NCI-H82 treated with DMSO at 0.1 percent for 48 hours (cell line): ENCODE data around the gene FBXO48.

Experiments
- DNase-seq: peaks from one replicate; lab custom pipeline; 2025; ENCODE audit not compliant: unreplicated experiment; lab: John Stamatoyannopoulos, UW

The FBXO48 gene

GRCh38 chr2:68414876-68415275, 52.2 kb downstream of the FBXO48 start:
- DNase-seq = no peak

GRCh38 chr2:68414452-68414851, 52.6 kb downstream of the FBXO48 start:
- DNase-seq = no peak

- no peak for DNase-seq
Observed at GRCh38 chr2:68413466-68413865, 53.6 kb downstream of the FBXO48 start.

- no peak for DNase-seq
Observed at GRCh38 chr2:68412127-68412819, 54.8 kb downstream of the FBXO48 start.

GRCh38 chr2:68411397-68412126, 55.5 kb downstream of the FBXO48 start:
- no peak for DNase-seq
